Skeletal muscle satellite cell (primary cell): ENCODE data around the gene FOXC1.

Source experiments
- H3K27me3 ChIP-seq: 2 replicates; pipeline ENCODE4 v1.7.0; 2013; ENCODE audit warnings: low read length; ENCODE audit not compliant: control insufficient read depth, insufficient read depth
- H3K36me3 ChIP-seq: 2 replicates; pipeline ENCODE4 v1.7.0; 2013; ENCODE audit warnings: mild to moderate bottlenecking, control low read depth, low read length; ENCODE audit not compliant: insufficient read depth
- H3K4me1 ChIP-seq: 2 replicates; pipeline ENCODE4 v1.7.0; 2013; ENCODE audit warnings: low read length; ENCODE audit not compliant: control insufficient read depth, insufficient read depth
- H3K4me2 ChIP-seq: 2 replicates; pipeline ENCODE4 v1.7.0; 2013; ENCODE audit warnings: mild to moderate bottlenecking, low read length
- H3K4me3 ChIP-seq: 2 replicates; pipeline ENCODE4 v1.7.0; 2013; ENCODE audit warnings: low read length
- H3K9ac ChIP-seq: 2 replicates; pipeline ENCODE4 v1.7.0; 2013; ENCODE audit warnings: mild to moderate bottlenecking, low read depth, low read length, moderate library complexity
- H3K9me3 ChIP-seq: replicated peaks from 2 replicates; pipeline ENCODE4 v1.7.0; 2013; ENCODE audit warnings: mild to moderate bottlenecking, control low read depth, low read length

FOXC1 gene

DNA sequence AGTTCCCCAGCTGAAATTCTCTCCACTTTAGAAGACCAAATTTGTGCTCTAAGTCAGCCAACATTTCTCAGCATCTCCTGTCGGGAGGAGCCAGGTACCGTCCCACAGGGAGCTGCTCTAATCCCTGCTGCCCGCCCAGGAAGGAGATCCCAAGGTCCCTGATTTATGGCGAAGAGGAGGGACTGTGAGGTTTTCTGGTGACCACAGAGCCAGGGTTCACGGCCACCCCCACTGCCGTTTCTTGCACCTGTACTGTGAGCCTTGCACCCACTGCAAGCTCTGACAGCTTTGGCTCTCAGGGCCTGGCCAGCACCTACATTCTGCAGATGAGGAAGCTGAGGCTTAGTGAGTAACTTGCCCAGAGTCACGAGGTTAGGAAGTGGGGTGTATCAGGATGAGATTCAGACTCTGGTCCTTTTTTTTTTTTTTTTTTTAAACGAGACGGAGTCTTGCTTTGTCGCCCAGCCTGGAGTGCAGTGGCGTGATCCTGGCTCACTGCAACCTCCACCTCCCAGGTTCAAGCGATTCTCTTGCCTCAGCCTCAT lies 34.9 kb downstream of the FOXC1 start:
- Histone ChIP-seq H3K4me3 (no peak overlapping the region), H3K36me3 (no peaks in the 10 kb centered on the region), H3K9ac (no peak overlapping the region), H3K4me1 (peaks cover 5% of the 10 kb centered on the region), H3K27me3 (no peaks in the 10 kb centered on the region), H3K9me3 (no peaks in the 10 kb centered on the region), H3K4me2 (no peak overlapping the region)

DNA sequence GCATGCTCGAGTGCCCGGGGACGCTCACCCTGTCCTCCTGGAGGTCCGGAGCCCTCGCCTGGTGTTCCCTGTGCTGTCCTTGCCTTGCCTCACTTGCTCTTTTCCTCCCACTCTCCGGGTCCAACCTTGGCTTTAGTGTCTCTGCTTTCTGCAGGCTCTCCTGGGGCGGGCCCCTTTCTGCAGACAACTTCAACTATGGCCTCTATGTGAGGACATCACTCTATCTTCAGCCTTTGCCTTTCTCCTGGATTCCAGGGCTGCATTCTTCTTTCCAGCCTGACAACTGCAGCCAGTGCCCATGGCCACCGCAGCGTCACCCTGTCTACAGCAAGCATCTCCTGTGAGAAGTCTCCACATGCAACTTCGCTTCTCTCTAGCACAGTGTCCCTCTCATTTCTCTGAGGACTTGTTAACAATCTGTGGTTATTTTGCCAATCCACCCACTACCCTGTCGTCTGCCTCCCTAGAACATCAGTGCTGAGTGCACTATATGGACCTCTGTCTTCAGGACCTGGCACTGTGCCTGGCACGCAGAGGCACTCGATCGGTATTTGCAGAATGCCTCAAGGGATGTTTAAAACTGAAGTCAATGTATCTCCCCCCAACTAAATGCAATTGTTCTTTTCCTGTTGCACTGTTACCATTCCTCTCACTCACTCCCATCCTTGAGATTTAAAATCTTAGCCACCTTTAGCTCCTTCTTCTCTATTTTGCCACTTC lies 35.9 kb downstream of the FOXC1 start:
- Histone ChIP-seq H3K4me1 (peaks cover 5% of the 10 kb centered on the region), H3K9ac (no peak overlapping the region), H3K27me3 (no peaks in the 10 kb centered on the region), H3K36me3 (no peaks in the 10 kb centered on the region), H3K4me2 (no peak overlapping the region), H3K9me3 (no peaks in the 10 kb centered on the region), H3K4me3 (no peak overlapping the region)

DNA sequence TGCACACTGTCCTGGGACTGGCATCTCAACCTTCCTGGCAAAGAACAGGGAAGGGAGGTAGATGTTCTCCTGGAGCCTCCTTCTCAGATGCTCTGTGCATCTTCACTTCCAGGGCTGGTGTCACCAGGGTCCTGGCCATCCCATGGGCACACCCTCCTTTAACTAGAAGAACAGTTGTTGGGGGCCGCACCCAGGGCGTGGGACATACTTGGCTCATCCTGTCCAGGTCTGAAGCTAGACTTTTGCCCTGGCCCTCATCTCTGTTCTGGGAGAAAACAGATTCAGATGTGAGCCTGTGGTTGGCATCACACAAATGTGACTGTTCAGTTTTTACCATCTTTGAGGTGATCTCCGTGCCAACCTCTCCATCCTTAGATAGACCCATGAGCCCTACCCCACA lies 41.6 kb downstream of the FOXC1 start:
- no peaks in the 10 kb centered on the region for H3K27me3 ChIP-seq
- H3K4me1 ChIP-seq: no peaks in the 10 kb centered on the region

DNA sequence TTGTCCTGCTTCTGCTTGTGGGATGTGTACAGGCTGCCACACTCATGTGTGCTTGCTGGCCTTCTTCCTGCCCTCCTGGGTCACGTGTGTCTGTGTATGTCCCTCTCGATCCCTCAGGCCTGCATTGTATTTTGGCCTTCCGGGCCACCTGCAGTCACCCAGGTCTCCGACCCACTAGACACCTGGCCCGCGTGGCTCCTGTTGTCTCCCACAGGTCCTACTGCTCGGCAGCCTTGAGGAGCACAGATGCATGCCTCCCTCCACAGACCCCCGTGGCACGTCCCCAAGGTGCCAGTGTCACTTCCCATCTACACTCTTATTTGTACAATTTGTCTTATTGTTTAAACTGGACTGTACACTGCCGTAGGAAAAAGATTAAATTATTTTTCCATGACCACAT lies 43.1 kb downstream of the FOXC1 start:
- no peak overlapping the region for H3K9ac ChIP-seq
- no peaks in the 10 kb centered on the region for H3K4me1 ChIP-seq
- no peaks in the 10 kb centered on the region for H3K9me3 ChIP-seq
- H3K27me3 ChIP-seq: no peaks in the 10 kb centered on the region
- H3K36me3 ChIP-seq: no peaks in the 10 kb centered on the region
- H3K4me2 ChIP-seq: no peak overlapping the region
- H3K4me3 ChIP-seq: no peak overlapping the region

More for the DNA sequence above, 41.6 kb downstream of the FOXC1 start:
- Histone ChIP-seq H3K4me2 (no peak overlapping the region), H3K9me3 (no peaks in the 10 kb centered on the region), H3K9ac (no peak overlapping the region), H3K4me3 (no peak overlapping the region), H3K36me3 (no peaks in the 10 kb centered on the region)

DNA sequence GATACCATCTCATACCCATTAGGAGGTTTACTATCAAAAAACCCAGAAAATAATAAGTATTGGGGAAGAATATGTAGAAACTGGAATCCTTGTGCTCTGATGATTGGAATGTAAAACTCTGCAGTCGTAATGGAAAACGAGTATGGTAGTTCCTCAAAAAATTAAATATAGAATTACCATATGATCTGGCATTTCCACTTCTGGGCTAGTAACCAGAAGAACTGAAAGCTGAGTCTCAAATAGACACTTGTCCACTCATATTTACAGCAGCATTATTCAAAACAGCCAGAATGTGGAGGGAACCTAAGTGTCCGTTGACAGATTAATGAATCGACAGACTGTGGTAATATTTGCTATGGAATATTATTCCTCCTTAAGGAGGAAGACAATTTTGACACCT lies 44.3 kb downstream of the FOXC1 start:
- no peaks in the 10 kb centered on the region for H3K4me1 ChIP-seq
- H3K36me3 ChIP-seq: no peaks in the 10 kb centered on the region
- H3K4me2 ChIP-seq: no peak overlapping the region
- H3K4me3 ChIP-seq: no peak overlapping the region
- no peak overlapping the region for H3K9ac ChIP-seq
- no peaks in the 10 kb centered on the region for H3K9me3 ChIP-seq
- H3K27me3 ChIP-seq: no peaks in the 10 kb centered on the region

DNA sequence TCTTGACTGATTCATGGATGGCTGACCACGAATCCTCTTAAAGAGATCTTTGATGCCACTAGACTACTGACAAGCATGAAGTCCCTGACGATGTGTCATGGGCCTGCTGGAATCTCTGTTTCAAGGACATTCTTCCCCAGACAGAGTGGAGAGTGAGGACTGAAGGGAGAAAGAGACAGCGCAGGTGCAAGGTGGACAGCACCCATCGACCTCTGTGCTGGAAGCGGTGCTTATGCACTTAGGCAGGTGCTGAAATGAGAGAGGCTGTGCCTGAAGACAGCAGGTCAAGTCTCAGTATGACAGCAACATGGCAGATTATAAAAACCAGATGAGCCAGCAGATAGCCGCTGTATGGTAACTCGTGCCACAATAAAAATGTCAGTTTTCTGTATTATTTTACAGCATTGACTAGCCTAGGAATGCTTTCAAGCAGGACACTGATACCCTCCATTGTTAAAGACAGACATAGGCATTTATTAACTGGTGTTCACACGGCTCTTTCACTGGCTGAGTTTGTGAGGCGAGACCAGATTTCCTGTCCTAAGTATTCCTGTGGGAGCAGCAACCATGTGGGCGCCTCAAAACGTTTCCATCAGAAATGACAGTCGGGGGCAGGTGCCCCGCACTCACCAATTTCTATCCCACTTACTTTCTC lies 47.5 kb downstream of the FOXC1 start:
- Histone ChIP-seq H3K27me3 (no peaks in the 10 kb centered on the region), H3K4me2 (no peak overlapping the region), H3K9me3 (no peaks in the 10 kb centered on the region)

DNA sequence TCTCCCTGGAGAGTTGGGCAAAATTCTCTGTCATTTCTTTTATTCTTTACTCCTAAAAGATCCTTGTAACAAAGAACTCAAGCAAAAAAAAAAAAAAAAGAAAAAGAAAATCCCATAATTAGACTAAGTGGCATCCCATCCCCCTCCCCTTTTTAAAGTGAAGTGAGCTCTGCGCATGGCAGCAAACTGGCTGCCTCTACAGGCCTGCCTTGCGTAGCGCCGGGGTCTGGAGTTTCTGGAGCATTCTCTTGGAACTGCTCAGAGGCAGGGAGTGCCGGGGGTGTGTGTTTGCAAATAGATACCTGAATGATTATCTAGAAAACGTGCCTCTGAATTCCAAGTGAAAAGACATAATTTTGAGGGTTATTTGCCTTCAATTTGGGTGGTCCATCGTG lies 48.1 kb downstream of the FOXC1 start:
- Histone ChIP-seq H3K4me1 (no peaks in the 10 kb centered on the region), H3K4me3 (no peak overlapping the region), H3K9ac (no peak overlapping the region), H3K36me3 (no peaks in the 10 kb centered on the region), H3K4me2 (no peak overlapping the region), H3K9me3 (no peaks in the 10 kb centered on the region), H3K27me3 (no peaks in the 10 kb centered on the region)

More for the DNA sequence above, 47.5 kb downstream of the FOXC1 start:
- Histone ChIP-seq H3K36me3 (no peaks in the 10 kb centered on the region), H3K4me1 (no peaks in the 10 kb centered on the region), H3K9ac (no peak overlapping the region), H3K4me3 (no peak overlapping the region)

DNA sequence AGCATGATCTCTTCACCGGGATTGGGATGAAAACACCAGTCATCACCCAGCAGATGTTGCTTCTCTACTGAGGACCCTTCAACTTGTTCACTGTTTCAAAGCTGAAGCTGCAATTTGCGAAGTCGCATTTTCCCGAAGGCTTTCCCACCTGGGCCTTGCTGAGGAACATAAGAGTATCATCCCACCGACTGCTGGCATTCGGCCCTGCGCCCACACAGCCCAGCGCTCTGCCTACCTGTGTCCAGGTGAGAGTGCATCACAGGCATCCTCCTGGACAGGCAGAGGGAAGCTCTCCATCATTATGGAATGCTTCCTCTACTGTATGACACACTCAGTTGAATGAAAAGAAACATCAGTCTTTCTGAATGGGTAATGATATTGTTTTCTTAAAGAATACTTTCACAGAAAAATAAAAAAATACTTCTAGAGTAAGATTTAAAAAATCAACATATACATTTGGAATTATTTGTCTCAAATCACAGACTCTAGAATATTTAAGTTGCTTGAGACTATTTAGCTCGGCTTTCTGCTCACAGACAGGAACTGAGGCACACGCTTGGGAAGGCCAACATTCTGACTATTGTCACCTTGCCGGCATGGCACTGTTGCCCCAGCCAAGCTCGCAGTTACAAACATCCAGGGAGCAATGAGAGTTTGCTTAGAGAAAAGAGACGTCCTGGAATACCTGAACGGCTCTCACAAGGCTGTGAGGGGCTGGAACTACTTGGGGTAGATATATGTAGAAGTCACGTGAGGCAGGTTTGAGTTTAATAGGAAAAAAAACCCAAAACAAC lies 48.7 kb downstream of the FOXC1 start:
- Histone ChIP-seq H3K9me3 (no peaks in the 10 kb centered on the region), H3K4me3 (no peak overlapping the region), H3K4me2 (no peak overlapping the region), H3K36me3 (no peaks in the 10 kb centered on the region), H3K9ac (no peak overlapping the region), H3K4me1 (no peaks in the 10 kb centered on the region), H3K27me3 (no peaks in the 10 kb centered on the region)

DNA sequence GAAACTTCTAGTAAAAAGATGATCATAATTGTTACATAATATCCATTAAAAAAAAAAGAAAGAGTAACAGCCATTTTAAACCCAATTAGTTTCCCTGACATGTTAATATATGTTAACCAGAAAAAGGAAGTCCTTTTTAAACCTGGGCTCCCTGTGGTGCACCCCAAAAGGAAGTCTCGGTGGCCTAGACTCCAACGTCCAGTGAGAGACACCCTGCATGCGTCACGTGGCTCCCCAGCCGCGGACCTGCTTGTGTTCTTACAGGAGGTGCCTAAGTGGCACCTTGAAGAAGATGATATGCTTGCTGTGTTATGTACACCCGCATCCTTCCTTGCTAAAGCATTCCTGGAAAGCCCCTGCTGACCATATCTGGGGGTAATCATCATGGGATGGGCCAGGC lies 50.1 kb downstream of the FOXC1 start:
- Histone ChIP-seq H3K4me2 (no peak overlapping the region), H3K4me1 (no peaks in the 10 kb centered on the region), H3K4me3 (no peak overlapping the region), H3K27me3 (no peaks in the 10 kb centered on the region), H3K9ac (no peak overlapping the region), H3K9me3 (no peaks in the 10 kb centered on the region), H3K36me3 (no peaks in the 10 kb centered on the region)

DNA sequence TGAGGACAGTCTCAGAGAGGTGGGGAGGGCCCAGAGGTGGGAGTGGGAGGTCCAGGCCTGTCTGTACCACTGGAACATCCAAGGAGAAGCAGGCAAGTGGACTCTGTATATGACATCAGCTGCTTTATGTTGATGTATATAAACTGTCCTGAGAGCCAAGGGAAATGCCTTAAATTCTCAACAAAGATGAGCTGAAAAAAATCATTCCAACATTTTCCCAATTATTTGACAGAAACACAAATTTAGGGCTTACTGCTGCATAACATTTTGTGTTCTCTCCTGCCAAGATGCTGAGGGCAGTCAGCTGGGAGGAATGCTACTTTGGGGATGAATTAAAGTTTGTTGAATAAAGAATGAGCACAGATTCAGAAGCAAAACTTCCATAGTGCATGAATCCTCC lies 52.8 kb downstream of the FOXC1 start:
- no peaks in the 10 kb centered on the region for H3K4me1 ChIP-seq
- no peak overlapping the region for H3K4me2 ChIP-seq

More for the DNA sequence above, 52.8 kb downstream of the FOXC1 start:
- no peak overlapping the region for H3K4me3 ChIP-seq
- no peaks in the 10 kb centered on the region for H3K36me3 ChIP-seq
- no peak overlapping the region for H3K9ac ChIP-seq
- no peaks in the 10 kb centered on the region for H3K9me3 ChIP-seq
- no peaks in the 10 kb centered on the region for H3K27me3 ChIP-seq
